Measurements from ENCODE around the gene PPA2.
"Not testable (repeated sequence)": the region's sequence is repeated elsewhere in the genome, so short reads cannot be mapped to it uniquely, and the experiment has no call there.

Gene PPA2

DNA sequence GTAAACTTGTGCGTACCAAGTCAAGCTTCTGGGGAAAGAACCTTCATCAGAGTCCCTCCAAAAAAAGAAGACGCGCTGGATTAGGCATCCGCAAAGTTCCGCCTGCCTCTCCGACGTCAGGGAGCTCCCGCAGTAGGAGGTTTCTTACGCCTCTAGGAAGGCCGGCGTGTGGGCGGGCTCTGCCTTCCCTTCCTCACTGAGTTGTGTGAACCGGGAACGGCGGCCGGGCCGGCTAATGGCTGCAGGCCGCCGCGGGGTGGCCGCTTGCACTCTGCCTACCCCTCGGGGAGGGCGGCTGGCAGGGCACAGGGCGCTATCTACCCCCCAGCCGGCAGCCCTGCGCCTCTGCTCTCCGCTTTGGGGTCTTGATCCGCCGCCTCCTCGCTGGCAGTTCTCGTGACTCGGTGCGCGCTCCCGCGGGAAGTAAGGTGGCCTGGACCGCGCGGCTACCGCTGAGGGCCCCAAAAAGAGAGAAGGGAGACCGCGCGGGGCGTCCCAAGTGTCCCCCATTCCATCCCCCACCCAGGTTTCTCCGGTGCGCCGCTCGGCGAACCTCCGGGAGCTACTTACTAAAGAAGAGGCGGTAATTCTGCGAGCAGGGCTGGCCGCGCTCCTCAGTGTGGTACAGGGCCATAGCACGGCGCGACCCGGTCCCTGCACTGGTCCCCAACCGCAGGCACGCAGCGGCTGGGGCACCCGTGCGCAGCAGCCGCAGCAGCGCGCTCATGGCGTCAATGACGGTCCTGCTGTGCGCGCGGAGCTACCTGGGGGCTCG is at the start of gene PPA2:
PPA2 (minus strand) TSS at position 739 of the 775 bp plus-strand sequence; CDS start at position 727, 12 bp downstream.
- DNase-seq (ENCODE audit: low read depth in 2 of 2) = peak; percentile 65

GRCh38 chr4:105520819-105521790 is 47.2 kb upstream of the PPA2 start:
- DNase-seq (ENCODE audit: low read depth in 2 of 2) = no peak

DNA sequence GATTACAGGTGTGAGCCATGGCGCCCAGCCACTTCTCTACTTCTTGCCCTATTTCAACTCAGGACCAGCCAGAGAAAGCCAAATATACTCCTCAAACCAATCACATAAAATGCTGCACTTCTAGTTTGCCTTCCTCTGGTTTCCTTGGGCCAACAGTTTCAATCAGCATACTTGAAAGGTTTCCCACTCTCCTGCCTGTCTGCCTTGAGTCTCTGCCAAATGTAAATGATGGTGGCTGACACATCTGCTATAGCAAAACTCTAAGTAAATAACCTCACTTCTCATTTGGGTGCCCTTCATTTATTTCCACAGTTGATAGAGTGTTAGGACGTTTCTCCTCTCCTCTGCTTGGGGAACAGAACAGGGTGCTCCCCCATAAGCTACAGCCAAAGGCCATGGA is 36.4 kb upstream of the PPA2 start:
- no peak for DNase-seq (ENCODE audit: low read depth in 2 of 2)

GRCh38 chr4:105509714-105510113 is 35.9 kb upstream of the PPA2 start:
- no peak for DNase-seq (ENCODE audit: low read depth in 2 of 2)

- no peak for DNase-seq (ENCODE audit: low read depth in 2 of 2)
These were observed 35.4 kb upstream of the PPA2 start for GRCh38 chr4:105509291-105509690.

DNA sequence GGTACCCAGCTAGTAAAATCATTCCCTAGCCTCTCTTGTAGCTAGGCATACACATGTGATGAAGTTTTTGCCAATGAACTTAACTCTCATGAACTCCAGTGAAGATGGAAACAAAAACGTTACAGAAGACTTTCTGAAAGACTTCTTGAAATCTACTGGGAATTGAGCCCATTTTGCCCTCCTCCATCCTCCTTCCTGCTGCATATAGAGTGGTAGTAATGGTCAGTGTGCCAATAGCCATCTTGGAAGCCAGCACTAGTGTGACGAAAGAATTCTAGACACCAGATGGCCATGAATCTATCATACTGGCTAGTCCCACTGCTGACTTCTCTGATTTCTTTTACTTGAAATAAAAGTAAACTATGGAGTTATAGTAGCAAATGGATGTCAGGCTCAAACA is 30.9 kb upstream of the PPA2 start:
- DNase-seq (ENCODE audit: low read depth in 2 of 2) = no peak

GRCh38 chr4:105503484-105503883 is 29.6 kb upstream of the PPA2 start:
- DNase-seq (ENCODE audit: low read depth in 2 of 2) = no peak

GRCh38 chr4:105496899-105497298 is 23.0 kb upstream of the PPA2 start:
- no peak for DNase-seq (ENCODE audit: low read depth in 2 of 2)

DNA sequence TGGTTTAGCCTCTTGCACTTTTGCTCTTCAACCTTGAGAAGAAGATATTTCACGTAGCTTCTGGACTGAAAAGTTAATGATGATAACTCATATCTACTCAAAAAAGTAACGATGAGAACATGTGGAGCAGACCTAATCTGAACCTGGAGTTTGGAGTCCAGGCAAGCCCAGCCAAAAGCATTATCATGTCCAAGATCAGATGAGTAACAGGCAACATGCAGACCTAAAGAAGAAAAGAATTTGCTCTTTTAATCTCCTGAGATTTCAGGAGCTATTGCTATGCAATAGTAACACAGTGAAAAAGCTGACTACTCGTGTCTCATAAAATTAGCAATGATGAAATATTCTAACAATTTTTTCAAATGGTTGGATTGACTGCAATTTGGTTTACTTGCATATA is 21.8 kb upstream of the PPA2 start:
- DNase-seq (ENCODE audit: low read depth in 2 of 2) = no peak

- DNase-seq (ENCODE audit: low read depth in 2 of 2) = no peak
These were observed 16.7 kb upstream of the PPA2 start for GRCh38 chr4:105490523-105490922.

- DNase-seq (ENCODE audit: low read depth in 2 of 2) = no peak
These were observed 10.0 kb upstream of the PPA2 start for GRCh38 chr4:105483840-105484239.

- peak; percentile 47 to 49 for DNase-seq (ENCODE audit: low read depth in 2 of 2)
These were observed 247 bp upstream of the PPA2 start for GRCh38 chr4:105474099-105474518.

- DNase-seq (ENCODE audit: low read depth in 2 of 2) = no peak
These were observed 965 bp downstream of the PPA2 start for GRCh38 chr4:105472871-105473323.

- DNase-seq (ENCODE audit: low read depth in 2 of 2) = peak; percentile 30 to 38
These were observed 2.2 kb downstream of the PPA2 start for GRCh38 chr4:105471566-105472176.

GRCh38 chr4:105470766-105471165 is 3.1 kb downstream of the PPA2 start:
- DNase-seq (ENCODE audit: low read depth in 2 of 2) = no peak

DNA sequence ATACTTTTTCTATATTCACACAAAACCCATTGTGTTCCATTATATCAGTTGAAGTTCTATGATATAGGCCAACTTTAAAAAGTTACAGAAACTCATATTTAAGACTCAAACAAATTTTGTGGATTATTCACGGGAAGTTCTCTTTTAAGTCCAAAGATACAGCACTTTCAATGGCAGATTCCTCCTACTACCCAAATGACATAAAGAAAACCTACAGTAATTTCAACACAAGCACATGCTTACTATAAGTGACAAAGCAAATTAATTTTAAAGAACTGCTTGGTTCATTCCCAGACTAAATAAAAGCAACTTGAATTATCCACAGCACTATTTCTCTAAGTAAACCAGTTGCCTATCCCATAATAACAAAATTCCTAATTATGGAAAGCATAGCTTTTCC is 4.1 kb downstream of the PPA2 start:
- DNase-seq (ENCODE audit: low read depth in 2 of 2) = no peak

DNA sequence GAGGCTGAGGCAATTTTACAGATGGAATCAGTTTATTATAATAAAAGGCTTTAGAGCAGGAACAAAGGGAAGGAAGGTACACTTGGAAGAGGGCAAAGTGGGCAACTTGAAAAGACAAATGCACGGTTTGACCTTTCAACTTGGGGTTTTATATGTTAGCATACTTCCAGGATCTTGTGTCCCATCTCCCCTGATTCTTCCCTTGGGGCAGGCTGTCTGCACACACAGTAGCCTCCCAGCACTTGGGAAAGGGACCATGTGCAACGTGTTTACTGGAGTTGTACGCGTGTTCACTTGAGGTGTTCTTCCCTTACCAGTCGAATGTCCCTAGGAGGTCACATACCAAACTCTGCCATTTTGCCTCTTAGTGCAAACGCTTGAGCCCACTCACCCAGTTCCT is 7.3 kb downstream of the PPA2 start:
- no peak for DNase-seq (ENCODE audit: low read depth in 2 of 2)

- not testable (repeated sequence) for DNase-seq (ENCODE audit: low read depth in 2 of 2)
These were observed 9.3 kb downstream of the PPA2 start for GRCh38 chr4:105464563-105464962.

DNA sequence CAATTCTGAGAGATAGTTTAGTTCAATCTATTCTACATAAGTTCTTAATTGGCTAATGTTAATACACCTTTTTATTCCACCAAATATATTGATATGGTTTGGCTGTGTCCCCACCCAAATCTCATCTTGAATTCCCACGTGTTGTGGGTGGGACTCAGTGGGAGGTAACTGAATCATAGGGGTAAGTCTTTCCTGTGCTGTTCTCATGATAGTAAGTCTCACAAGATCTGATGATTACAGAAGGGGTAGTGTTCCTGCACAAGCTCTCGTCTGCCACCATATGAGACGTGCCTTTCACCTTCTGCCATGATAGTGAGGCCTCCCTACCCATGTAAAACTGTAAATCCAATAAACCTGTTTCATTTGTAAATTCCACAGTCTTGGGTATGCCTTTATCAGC is 11.3 kb downstream of the PPA2 start:
- DNase-seq (ENCODE audit: low read depth in 2 of 2) = no peak

DNA sequence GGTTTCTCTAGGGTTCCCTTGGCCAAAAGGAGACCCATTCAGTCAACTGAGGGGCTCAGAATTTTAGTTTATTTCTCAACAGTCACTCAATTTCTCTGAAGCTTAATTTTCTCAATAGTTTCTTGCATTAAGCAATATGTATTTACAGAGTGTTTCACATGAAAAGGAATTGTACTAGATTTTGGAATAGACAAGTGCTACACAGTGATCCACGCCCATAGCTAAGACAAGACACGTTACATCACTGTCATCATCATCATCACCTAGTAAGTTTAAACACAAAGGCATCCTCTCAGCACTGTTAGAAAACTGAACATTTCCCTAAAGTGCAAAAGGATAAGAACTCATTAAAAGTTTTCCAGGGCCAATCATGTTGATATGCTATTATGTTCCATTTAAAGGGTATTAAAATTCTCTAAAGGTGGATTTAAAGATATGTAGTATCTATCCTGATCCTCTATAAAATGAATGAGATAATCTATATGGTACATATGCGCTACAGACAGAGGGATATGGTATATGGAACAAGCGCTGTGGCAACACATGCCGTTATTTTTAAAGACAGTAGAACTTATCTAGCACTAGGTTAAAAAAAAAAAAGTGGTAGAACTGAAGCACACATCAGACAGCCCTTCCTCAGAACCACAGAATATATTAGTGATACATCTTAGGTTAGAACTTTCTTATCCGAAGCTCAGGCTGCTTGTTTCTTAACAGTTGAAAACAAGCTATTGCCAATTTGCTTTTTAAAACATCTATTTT is 12.1 kb downstream of the PPA2 start:
- no peak for DNase-seq (ENCODE audit: low read depth in 2 of 2)

DNA sequence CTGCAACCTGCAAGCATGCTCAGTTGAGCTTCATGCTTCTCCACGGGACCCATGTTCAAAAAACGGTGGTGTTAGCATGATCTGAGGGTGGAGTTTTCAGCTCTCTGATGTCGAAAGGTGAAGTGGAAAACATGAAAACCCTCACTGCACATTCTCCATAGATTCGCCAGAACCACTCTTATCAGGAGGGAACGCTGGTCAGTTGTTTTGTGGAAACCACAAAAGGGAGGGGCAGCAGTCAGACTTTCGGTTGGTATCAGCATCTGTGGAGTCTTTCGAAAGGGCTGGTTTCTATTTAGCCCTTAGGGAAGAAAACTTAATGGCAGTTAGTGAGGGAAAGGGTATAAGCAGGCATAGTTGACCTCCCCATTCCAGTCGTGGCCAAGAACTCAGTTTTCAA is 12.6 kb downstream of the PPA2 start:
- DNase-seq (ENCODE audit: low read depth in 2 of 2) = no peak
